Testis (tissue), 2 donors: ENCODE data around the gene SEC61A2.

Experiments
- CTCF ChIP-seq, 3 experiments: fragments of 450-650 bp in 2 of 3; fragments of 200-600 bp in 1 of 3; sonication (generic) in 1 of 3; IDR thresholded peaks; one replicate each; pipeline ENCODE4 v1.5.1; 2016 to 2019; ENCODE audit warnings: antibody characterized with exemption in 3 of 3, mild to moderate bottlenecking in 2 of 3, moderate library complexity in 1 of 3
- POLR2A ChIP-seq: fragments of 450-650 bp; IDR thresholded peaks from one replicate; pipeline ENCODE4 v1.6.1; 2017; ENCODE audit warnings: antibody characterized with exemption, mild to moderate bottlenecking, moderate library complexity

DNA sequence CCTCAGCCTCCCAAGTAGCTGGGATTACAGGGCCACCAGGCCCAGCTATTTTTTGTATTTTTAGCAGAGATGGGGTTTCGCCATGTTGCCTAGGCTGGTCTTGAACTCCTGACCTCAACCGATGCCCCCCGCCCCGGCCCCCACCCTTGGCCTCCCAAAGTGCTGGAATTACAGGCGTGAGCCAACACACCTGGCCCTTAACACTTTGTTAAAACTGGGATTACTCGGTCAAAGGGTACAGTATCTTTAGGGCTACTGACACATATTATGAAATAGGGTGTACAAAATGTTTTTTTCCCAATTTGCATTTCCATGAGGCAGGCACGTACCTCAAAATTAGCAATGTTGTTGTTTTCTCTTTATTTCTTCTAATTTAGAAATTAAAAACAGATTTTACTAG is 54.7 kb downstream of the SEC61A2 start:
- no peak for TF ChIP-seq CTCF (IDR thresholded peaks at IDR 0.05)
- no peak for TF ChIP-seq POLR2A
